Renal cortical epithelial cell (primary cell): Measurements from ENCODE around the gene PRKAR1B. TPM values are rescaled to one million over a fixed set of nuclear protein-coding genes. Genes with fewer than 3 reads are reported as not detected.
"Not testable (repeated sequence)": the region's sequence is repeated elsewhere in the genome, so short reads cannot be mapped to it uniquely, and the experiment has no call there.

Experiments
- DNase-seq: peaks from one replicate; pipeline ENCODE4 v3.0.0-alpha.2; 2011; ENCODE audit warnings: low read depth
- total RNA-seq: library from RNA; depleted of rRNA; stranded (reverse); fragments of >200 nt; gene quantifications from 2 replicates; pipeline ENCODE4 v1.2.3, GENCODE V29; 2014

Gene PRKAR1B
- total RNA-seq, 1 donor from 2014 or later: 35.7 TPM

DNA sequence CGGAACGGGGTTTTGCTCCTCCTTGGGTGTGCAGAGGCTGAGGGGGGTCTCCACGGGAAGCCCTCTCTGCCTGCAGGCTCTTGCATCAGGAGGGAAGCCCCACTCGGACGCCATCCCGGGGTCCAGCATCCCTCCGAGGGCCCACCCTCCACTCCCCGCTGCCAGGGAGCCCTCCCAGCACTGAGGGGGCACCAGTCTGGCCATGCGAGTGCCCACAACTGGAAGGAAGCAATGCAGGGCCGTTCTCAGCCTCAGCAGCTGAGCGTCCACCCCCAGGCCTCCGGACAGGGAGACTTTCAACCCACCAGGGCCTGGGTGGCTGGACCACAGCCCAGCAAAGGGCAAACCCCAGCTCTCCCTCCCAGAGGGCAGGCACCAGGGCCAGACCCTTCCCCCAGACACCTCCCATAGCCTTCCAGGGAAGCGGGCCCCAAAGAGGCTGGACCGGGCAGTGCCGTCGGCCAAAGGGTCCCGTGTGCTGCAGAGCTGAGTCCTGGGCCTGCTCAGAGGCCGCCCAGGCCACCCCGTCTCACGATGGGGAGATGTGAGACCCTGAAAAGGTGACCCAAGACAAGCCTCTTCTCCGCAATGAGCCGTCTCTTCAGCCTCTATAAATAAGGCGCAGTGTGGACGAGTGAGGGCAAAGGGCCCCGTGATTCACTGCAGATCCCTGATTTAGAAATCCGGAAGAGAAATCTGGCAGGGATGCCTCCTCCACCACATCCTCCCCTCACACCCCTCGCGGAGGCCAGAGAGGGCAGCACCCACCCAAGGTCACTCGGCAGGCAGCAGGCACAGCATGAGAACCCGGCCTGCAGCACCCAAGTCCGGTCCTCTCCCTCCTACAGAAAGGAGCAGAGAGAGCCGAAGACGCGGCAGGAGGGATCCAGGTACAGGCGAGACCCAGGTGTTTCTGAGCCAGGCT is 82.4 kb downstream of the PRKAR1B start:
- no peak for DNase-seq

GRCh38 chr7:641966-642365 is 85.1 kb downstream of the PRKAR1B start:
- DNase-seq: no peak

GRCh38 chr7:641269-641671 is 85.8 kb downstream of the PRKAR1B start:
- DNase-seq: no peak

DNA sequence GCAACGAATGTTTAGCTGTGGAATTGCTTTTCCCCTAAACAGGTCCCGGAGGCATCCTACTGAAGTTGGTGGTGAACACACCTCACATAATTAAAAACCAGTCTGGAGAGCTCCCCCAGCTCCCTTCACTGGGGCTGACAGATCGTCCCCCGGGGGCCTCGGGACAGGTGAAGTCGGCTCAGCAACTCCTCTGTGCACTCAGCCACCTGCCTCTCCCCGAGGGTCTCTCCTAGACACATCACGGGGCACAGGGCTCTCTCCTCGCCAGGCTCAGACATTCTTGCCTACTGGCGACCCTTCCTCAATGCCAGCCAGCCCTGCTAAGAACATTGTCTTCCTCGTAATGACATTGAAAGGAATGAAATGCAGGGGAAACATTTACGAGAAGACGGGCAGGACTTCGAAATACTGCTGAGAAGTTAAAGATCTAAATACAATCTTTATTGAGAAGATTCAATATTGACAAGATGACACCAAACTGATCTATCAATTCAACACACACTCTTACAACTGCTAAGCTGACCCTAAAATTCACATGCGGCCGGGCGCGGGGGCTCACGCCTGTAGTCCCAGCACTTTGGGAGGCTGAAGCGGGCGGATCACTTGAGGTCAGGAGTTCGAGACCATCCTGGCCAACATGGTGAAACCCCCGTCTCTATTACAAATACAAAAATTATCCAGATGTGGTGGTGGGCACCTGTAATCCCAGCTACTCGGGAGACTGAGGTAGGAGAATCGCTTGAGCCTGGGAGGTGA is 88.6 kb downstream of the PRKAR1B start:
- no peak for DNase-seq

GRCh38 chr7:637826-638225 is 89.3 kb downstream of the PRKAR1B start:
- no peak for DNase-seq

- DNase-seq: no peak
These were observed 90.7 kb downstream of the PRKAR1B start for GRCh38 chr7:636396-636795.

DNA sequence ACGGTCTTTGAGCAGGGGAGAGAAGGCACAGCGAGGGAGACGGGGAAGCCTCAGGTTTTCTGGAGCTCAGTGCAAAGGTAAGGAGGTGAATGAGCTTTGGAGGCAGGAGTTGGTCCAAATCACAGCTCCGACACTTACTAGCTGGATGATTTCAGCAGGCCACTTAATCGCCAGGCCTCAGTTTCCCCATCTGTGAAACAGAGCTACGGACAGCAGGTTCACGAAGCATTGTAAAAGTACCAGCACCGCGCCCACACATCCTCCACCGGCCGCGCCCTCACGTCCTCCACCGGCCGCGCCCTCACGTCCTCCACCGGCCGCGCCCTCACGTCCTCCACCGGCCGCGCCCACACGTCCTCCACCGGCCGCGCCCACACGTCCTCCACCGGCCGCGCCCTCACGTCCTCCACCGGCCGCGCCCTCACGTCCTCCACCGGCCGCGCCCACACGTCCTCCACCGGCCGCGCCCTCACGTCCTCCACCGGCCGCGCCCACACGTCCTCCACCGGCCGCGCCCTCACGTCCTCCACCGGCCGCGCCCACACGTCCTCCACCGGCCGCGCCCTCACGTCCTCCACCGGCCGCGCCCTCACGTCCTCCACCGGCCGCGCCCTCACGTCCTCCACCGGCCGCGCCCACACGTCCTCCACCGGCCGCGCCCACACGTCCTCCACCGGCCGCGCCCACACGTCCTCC is 91.2 kb downstream of the PRKAR1B start:
- not testable (repeated sequence) for DNase-seq

DNA sequence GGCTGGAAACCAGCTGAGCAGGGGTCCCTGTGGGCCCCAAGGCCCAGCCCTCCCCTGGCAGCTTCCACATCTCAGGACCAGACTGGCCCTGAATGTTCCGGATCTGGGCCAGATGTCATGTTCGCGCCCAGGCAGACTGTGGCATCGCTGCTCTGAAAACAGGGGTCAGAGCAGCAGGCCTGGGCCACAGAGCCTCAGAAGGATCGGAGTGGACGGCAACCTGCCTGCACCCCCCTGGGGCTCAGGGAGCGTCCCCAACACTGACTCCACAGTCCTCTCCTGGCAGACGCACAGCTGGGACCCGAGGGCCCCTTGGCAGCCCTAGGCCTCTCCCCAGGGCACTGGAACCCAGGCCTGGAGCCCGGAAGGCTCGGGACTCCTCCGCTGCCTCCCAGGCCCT is 91.9 kb downstream of the PRKAR1B start:
- no peak for DNase-seq

DNA sequence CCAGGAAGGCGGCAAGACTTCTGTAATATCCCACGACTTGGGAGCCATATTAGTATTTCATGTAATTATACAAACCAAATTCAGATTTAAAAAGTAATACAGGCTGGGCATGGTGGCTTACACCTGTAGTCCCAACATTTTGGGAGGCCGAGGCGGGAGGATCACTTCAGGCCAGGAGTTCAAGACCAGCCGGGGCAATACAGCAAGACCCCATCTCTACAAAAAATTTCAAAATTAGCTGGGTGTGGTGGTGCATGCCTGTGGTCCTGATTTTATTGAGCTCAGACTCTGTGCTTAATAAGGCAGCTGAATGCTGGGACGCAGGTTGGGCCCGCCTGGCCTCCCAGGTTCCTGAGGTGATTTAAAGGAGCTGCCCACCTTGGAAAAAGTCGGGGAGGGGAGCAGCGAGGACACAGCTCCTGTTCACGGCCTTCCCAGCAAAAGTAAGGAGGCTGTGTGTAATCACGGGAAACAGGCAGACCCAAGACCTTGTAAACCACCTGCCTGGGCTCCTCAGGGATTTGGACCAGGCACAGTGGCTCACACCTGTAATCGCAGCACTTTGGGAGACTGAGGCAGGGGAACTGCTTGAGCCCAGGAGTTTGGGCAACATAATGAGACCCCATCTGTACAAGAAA is 93.6 kb downstream of the PRKAR1B start:
- no peak for DNase-seq

- no peak for DNase-seq
These were observed 94.3 kb downstream of the PRKAR1B start for GRCh38 chr7:632831-633210.

- DNase-seq: no peak
These were observed 94.9 kb downstream of the PRKAR1B start for GRCh38 chr7:631964-632830.

DNA sequence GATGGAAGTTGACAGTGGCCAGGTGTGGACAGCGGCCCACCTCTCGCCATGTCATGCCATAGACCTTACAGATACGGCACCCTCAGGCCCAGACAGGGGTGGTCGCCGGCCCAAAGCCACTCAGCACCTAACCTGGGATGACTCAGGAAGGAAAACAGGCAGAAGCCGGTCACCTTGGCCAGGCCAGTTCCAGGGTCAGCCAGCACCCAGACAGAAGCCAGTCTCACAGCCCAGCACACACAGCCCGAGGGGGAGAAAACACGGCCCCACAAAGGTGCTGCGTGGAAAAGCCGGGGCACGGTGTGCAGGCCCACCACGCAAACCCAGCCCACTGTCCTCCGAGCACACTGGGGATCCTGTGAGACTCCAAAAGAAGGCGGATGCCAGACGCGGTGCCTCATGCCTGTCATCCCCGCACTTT is 95.8 kb downstream of the PRKAR1B start:
- DNase-seq: no peak

DNA sequence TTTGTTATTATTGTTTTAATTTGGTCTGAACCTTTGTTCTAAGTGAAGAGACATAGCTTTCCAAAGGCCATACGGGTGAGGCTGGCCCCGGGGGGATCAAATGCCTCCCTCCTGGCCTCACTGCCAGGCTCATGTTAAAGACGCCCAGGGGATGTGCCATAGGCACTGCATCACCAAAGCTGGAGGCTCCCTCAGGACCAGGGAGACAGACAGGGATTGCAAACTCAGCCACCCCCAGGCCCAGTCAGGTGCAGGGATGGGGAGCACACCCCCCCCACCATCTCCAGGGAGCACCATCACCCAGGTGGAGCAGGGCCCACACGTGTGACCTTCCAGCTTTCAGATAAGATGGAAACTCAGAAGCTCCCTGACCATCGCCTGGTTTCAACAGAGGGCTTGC is 96.5 kb downstream of the PRKAR1B start:
- DNase-seq: no peak

DNA sequence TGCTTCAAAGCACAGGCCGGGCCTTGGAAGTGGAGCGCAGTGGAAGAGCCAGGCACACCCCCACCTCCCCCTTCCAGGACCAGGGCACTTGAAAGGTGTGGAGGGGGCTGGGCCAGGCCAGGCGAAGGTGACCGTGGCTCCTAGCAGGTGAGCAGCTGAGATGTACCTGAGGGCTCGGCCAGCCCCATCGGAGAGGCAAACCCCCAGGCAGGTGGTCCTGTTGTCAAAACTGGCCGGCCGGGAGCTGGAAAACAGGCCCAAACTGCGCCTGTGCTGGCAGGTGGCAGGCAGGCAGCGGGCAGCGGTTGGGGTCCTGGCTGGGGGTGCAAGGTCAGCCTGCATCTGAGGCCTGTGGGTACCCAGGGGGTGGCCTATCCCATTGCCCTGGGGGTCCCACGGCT is 97.0 kb downstream of the PRKAR1B start:
- DNase-seq: no peak

DNA sequence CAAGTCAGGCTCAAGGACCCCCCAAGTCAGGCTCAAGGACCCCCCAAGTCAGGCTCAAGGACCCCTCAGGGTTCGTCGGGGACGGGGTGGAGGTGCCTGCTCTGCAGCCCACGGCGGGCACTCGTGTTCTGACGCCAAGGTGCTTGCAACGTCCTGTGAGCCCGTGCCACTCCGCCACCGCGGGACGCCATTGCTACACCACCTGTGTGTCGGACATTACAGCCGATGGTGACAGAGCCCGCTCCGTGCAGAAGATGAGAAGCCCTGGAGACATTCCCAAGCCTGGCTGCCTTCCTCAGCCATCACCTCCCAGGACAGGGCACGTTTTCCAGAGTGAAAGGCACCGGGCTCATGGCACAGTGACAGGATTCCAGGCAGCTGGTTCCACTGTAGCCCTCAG is 98.3 kb downstream of the PRKAR1B start:
- DNase-seq: no peak

DNA sequence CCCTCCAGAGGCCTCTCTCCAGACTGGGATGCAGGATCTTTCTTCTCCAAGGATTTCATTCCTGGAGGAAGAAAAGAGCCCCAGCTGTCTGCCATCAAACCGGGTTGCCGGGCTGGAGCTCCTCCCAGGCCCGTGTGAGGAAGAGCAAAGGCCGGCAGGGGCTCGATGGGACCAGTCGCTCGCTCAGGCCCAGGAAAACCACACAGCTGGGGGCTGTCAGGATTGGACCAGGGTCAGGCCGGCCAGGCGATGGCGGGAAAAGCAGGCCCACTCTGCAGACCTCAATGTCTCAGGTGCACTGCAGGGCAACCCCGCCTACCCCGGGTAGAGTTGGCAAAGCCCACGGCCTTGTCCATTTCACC is 98.7 kb downstream of the PRKAR1B start:
- DNase-seq: no peak

GRCh38 chr7:627661-628401 is 99.2 kb downstream of the PRKAR1B start:
- DNase-seq: no peak

DNA sequence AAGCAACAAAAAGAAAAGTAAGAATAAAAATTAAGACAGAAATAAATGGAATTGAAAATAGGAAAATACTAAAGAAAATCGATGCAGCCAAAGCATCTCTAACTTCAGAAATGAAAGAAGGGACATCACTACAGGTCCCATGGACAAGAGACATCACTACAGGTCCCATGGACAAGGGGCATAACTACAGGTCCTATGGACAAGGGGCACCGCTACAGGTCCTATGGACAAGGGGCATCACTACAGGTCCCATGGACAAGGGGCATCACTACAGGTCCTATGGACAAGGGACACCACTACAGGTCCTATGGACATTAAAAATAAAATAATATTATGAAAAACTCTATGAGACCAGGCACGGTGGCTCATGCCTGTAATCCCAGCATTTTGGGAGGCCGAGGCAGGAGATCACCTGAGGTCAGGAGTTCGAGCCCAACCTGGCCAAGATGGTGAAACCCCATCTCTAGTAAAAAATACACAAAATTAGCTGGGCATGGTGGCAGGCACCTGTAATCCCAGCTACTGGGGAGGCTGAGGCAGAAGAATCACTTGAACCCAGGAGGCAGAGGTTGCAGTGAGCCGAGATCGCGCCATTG is 101.6 kb downstream of the PRKAR1B start:
- no peak for DNase-seq

DNA sequence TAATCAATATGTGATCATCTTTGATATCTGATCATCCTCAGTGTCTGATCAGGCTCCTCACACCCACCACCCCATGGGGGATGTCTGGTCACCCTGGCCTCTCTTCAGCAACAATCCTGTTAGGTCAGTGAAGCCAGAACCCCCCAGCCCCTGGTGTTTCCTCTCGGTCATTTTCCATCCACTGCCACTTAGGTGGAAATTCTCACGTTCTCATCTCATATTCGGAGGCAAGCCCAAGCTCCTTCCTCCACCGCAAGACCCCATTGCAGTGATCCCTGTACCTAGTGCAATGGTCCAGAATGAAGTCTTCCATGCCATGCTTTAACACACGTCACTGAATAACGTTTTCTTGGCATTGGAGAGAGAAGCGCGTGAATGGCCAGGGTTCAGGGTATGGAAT is 103.6 kb downstream of the PRKAR1B start:
- DNase-seq: no peak
